Stimulated activated naive CD4-positive, alpha-beta T cell (primary cell): Measurements from ENCODE around the gene BYSL.
"Not testable (repeated sequence)": the region's sequence is repeated elsewhere in the genome, so short reads cannot be mapped to it uniquely, and the experiment has no call there.

Source experiments
- DNase-seq, 6 experiments: peaks; one replicate each; lab custom pipeline; 2025; lab: John Stamatoyannopoulos, UW

Gene BYSL

DNA sequence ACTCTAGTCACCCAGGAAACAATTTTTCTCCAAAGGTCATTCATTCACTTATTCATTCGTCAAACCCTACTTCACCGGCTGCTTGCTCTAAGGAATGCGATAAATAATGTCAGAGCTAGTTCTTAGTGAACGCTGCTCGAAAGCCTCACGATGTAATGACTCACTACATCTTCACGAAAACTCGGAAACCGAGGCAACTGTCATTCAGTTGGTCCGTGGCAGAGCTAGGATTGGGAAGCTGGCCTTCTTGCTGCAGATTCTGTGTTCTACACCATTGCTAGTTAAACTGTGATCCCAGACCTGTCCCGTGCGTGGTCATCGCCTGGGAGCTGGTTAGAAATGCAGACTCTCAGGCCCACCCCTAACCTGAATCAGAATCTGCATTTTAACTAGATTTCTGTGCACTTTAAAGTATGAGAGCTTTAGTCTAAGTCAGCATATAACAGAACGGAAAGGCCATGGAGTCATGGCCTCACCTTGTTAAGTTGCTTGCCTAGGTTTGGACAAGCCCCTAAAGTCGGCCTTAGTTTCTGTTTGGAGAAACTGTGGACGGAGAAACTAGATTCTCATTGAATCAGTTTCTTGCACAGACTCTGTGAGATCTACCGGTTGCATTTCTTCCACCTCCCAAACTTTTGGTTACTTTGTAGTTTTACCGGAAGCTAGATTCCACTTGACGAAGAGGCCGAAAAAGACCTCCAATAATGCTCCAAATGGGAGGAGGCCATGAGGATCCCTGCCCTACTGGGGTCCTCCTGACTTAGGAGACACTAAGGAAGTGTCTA, 21.0 kb downstream of the BYSL start:
- peak in 5 of 6 experiments; percentile 18 to 64 (median 50) for DNase-seq

DNA sequence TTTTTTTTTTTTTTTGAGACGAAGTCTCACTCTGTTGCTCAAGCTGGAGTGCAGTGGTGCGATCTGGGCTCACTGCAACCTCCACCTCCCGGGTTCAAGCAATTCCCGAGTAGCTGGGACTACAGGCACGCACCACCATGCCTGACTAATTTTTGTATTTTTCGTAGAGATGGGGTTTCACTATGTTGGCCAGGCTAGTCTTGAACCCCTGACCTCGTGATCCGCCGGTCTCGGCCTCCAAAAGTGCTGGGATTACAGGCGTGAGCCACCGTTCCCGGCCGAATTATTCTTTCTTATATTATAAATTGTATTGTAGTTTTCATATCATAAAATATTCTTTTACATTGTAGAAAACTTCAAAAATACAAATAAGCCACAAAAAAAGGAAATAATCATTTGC, 21.6 kb downstream of the BYSL start:
- not testable (repeated sequence) for DNase-seq

DNA sequence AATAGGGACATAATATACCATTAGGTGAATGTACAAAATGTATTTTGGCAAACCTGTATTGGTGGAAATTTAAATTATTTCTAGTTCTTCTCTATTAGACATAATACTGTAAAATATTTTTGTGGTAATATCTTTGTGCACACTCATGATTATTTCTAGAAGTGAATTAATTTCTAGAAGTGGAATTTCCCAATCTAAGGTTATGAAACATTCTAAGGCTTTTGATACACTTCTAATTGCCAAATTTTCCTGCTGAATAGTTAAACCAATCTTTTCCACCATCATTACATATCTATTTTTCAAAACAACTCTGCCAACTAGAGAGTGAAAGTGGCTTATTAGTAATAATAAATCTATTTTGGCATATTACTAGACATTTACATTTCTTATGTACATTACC, 22.2 kb downstream of the BYSL start:
- no peak for DNase-seq

GRCh38 chr6:41947581-41948220, 26.4 kb downstream of the BYSL start:
- no peak for DNase-seq

GRCh38 chr6:41954668-41955067, 33.4 kb downstream of the BYSL start:
- no peak for DNase-seq

- no peak for DNase-seq
Observed at GRCh38 chr6:41955412-41955811, 34.1 kb downstream of the BYSL start.

DNA sequence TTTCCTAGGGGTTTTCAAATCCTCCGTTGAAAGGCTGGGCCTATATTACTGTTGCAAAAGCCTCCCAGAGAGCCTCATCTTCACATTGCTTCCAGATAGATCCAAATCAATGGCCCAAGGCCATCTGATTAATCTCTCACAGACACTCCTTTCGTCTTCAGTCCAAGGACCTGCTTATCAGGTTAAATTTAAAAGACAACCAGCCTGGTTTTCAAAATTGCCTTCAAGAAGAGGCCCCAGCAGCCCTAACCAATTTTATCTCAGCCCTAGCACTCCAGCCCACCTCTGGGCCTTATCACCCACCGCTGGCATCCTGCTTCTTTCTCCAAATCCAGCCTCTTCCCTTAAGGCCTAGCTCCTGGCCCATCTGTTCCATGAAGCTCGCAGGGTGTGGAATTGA, 35.8 kb downstream of the BYSL start:
- DNase-seq, result no peak

DNA sequence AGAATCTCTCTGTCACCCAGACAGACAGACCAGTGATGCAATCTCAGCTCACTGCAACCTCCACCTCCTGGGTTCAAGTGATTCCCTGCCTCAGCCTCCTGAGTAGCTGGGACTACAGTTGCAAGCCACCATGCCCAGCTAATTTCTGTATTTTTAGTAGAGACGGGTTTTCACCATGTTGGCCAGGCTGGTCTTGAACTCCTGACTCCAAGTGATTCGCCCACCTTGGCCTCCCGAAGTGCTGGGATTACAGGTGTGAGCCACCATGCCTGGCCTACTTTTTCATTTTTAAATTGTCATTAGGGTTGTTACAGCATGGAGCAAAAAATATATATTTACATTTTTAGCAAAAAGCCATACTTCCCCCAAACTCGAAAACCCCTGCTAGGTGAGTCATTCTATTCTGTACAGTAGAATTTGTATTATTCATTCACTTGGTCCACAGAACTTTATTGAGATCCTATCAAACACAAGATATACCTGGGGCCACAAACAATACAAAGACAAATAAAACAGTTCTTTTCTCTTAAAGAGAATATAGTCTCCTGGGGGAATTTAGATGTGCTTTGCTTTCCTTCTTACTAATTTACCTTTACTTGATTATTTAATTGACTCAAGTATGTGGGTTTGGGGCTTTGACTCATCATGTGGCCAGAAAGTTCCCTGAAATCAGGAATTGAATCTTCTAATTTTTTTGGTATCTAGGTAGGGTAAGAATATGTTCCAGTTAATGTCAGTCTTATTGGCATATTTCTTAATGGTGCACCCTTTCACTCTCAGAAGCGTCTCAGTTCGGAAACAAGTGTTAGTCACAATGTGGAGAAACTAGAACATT, 36.9 kb downstream of the BYSL start:
- no peak for DNase-seq

DNA sequence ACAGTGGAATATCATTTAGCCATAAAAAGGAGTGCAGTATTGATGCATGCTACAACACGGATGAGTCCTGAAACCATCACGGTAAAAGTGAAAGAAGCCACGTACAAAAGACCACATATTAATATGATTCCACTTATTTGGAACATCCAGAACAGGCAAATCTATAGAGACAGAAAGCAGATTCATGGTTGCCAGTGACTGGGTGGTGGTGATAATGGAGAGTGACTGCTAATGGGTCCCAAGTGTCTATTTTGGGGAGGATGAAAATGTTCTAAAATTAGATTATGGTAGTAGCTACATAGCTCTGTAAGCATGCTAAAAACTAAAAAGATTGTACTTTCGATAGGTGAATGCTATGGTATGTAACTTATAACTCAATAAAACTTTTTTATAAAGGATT, 38.7 kb downstream of the BYSL start:
- no peak for DNase-seq

GRCh38 chr6:41963371-41963770, 42.1 kb downstream of the BYSL start:
- DNase-seq, result no peak

- DNase-seq, result no peak
Observed at GRCh38 chr6:41964201-41964887, 43.0 kb downstream of the BYSL start.

- no peak for DNase-seq
Observed at GRCh38 chr6:41965429-41966213, 44.3 kb downstream of the BYSL start.

DNA sequence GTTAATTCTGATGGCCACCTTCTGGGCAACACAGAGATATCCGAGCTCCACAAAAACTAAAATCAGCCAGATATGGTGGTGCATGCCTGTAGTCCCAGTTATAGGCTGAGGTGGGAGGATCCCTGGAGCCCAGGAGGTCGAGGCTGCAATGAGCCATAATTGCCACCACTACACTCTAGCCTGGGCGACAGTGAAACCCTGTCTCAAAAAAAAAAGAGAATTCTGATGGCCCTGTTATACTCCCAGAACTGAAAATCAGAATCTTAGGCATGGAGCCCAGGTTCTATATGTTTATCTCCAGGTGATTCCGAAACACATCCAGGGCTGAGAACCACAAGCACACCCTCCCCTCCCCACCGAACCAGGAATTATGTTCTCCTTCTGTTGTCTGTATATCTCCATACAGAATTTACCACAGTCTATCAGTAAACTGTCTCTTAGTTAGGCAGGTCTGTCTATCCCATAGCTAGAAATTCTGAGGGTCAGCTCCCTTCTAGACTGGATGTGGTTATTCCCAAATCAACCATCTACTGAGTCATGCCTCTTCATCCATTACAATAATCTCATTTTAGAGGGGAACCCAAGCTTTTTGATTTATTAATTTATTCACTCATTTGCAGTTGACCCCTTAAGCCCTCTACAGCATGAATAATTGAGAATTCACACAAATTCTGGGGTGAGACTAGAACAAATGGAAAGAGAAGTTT, 45.1 kb downstream of the BYSL start:
- no peak for DNase-seq

- no peak for DNase-seq
Observed at GRCh38 chr6:41966961-41967311, 45.6 kb downstream of the BYSL start.

GRCh38 chr6:41967312-41968287, 46.3 kb downstream of the BYSL start:
- DNase-seq, result no peak

- no peak for DNase-seq
Observed at GRCh38 chr6:41970436-41970846, 49.1 kb downstream of the BYSL start.

DNA sequence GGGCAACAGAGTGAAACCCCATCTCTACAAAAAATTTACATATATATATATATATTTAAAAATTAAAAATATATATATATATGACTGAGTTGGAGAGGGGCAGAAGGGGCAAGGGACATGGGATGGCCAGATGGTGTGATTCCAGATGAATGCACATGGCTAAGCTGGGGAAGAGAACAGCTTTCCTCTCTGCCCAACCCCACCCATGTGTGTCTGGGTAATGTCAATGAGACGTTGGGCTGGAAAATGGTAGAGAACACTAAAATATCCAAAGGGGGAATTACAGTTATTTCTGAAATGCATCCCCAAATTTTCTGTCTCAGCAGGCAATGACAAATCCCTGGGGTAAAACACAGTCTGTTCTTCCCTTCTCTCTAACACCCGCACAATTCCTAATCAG, 51.5 kb downstream of the BYSL start:
- DNase-seq, result no peak

DNA sequence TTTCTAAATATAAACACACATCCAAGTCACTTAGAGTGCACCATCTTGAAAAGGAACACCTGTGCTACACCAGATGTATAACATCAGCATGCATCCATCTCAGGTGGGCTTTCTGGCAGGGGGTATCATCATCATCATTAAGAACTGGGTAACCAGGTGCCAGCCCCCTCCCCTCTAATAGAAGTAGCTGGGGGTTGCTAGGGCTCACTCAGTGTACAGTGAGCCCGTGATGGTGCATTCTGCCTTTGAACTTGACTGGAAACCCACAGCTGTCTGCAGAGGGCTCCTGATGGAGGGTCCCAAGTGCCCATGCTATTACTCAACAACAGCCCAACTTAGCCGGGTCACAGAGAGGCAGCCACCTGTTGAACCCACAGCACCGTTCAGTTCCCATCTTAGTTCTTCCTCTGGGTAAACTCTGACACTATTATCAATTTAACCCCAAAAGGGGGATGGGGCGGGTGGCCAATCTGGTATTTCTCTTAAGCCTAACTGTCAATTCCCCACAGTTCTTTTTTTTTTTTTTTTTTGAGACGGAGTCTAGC, 53.1 kb downstream of the BYSL start:
- DNase-seq, result no peak

DNA sequence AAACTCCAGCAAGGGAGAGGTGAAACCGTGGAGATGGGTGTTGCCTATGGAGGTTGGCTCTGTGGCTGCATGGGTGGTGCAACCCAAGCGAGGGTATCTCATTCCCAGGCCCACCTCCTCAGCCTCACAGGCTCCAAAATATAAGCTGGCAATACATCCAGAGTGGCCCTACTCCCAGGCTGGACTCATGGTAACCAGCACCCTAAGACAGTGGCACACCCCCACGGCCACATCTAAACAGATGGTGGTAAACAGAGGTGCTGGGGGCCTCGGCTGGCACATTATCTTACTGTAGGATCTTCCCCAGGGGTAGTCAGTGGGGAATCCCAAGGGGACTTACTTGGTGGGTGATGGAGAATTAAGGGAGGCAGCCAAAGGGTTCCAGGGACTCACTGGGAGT, 54.0 kb downstream of the BYSL start:
- no peak for DNase-seq
